ENCODE measurements around the gene ZNF311. TPM values are rescaled to one million over a fixed set of nuclear protein-coding genes. Genes with fewer than 3 reads are reported as not detected.

ZNF311 gene
- not detected in 2 replicates for total RNA-seq (2014; rRNA removed; shearing (Covaris generic))

DNA sequence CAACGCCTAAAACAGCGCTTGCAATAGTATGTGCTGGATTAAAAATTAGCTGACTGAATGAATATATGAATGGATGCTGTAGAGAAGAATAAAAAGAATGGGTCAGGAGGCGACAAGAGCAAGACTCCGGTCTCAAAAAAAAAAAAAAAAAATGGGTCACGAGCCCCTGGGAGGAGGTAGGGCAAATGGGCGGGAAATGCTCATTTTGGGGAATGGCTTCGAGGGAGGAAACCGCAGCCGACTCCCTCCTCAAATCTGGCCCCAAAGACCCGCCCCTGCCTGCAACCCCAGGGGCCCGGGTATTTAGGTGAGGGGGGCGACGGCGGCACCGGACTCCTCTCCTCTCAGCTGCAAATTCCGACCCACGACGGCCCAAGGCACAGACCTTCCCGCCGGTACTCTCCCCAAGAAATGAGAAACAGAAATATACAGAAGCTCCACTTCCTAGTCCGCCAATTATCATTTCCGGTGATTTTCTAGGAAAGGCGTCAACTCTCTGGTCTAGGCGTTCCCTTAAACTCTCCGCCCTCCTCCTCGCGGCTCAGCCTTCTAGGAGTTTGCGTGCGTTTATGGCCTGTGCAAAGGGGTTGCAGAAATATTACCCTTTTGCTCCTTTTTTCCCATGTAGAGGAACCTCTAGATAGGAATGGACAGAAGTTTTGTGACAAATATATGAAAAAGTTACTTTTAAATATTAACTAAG lies at the start of gene ZNF311:
TSS of gene ZNF311 (minus strand) at position 133 of the 703 bp plus-strand sequence. CDS start 1,361 bp downstream, outside the sequence.
- H3K27ac ChIP-seq = no peak within 1 kb of the TSS

DNA sequence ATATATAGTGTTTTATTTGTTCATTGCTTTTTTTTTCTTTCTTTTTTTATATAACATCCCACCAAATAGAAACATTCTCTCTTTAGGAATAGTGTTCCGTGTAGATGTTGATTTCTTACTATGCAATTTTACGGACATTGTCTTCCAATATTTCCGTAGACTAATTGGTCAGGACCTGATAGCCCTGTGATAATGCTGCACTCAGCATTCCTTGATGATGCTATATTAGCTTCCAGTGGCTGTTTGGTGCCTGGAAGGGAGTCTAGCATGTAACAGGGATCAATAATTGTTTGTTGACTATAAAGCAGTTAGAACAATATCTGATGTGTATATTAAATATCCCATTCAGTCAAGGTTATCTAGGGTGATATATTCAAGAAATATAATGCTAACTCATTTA lies 46.6 kb upstream of the ZNF311 start:
- H3K27me3 ChIP-seq = no peaks in the 10 kb centered on the region
- H3K4me1 ChIP-seq = no peaks in the 10 kb centered on the region
- no peak overlapping the region for H3K4me3 ChIP-seq
- no peaks in the 10 kb centered on the region for H3K9me3 ChIP-seq (replicated peaks)
- no peaks in the 10 kb centered on the region for H3K36me3 ChIP-seq
- no peak for DNase-seq
- no peak overlapping the region for H3K27ac ChIP-seq

More for the DNA sequence above, at the start of gene ZNF311:
- 0 out of 2 replicates have a peak, but pooled peaks cover 4% of the 10 kb centered on the region for H3K27me3 ChIP-seq
- no peak within 1 kb of the TSS for H3K4me3 ChIP-seq
- no peaks in the 10 kb centered on the region for H3K4me1 ChIP-seq
- no peaks in the 10 kb centered on the region for H3K36me3 ChIP-seq
- DNase-seq = no peak
- no peaks in the 10 kb centered on the region for H3K9me3 ChIP-seq (replicated peaks)

DNA sequence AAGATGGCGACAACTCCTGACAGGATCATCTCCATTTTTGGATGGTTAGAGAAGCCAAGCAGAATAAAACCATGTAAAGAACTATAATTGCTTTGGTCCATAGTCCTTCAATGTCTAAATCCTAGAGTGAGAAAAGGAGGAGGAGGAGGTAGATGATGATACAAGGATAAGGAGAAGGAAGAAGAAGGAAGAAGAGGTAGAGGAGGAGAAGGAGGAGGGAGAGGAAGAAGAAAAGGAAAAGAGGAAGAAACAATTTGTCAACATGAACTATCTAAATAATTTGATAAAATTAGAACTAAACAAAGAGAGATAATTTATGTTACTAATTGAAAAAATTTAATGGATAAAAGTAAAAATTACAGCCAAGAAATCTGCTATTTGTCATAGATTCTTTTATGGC lies 40.0 kb upstream of the ZNF311 start, which contains the start of gene OR2W1:
TSS of gene OR2W1 (minus strand) at position 101 of the 400 bp plus-strand sequence. CDS start at position 101, 0 bp downstream.
- Histone ChIP-seq H3K4me3 (no peak within 1 kb of the TSS), H3K4me1 (no peaks in the 10 kb centered on the region), H3K36me3 (no peaks in the 10 kb centered on the region), H3K27me3 (no peaks in the 10 kb centered on the region), H3K27ac (no peak within 1 kb of the TSS), H3K9me3 (replicated peaks) (no peaks in the 10 kb centered on the region)
- no peak for DNase-seq

DNA sequence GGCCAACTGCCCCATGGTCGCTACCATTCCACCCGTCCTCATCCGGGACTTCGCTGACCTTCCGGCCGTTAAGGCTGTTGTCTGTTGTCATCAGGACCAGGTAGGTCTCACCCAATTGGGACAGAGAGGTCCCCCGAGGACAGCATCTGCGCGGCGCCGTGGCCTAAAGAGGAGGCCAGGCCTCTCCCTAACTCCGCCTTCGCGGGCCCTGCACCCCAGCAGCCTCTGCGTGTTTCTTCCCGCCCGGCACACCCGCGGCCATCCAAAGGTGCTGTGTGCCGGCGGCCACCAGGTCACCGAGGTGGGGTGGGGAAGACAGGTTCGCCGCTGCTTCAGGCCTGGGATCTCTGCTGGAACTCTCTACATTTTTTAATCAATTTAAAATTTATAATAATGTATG lies 30.8 kb upstream of the ZNF311 start:
- H3K4me3 ChIP-seq = no peak overlapping the region
- no peak for DNase-seq

DNA sequence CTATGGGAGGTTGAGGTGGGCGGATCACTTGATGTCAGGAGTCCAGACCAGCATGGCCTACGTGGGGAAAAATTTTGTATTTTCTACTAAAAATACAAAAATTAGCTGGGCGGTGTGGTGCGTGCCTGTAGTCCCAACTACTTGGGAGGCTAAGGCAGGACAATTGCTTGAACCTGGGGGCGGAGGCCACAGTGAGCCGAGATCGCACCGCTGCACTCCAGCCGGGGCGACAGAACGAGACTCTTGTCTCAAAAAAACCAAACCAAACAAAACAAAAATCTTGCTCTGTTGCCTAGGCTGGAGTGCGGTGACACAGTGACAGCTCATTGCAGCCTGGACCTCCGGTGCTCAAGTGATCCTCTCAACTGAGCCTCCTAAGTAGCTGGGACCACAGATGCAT lies 23.7 kb upstream of the ZNF311 start:
- Histone ChIP-seq H3K4me1 (no peaks in the 10 kb centered on the region), H3K4me3 (no peak overlapping the region), H3K36me3 (no peaks in the 10 kb centered on the region), H3K27me3 (no peaks in the 10 kb centered on the region), H3K9me3 (replicated peaks) (no peaks in the 10 kb centered on the region), H3K27ac (no peak overlapping the region)
- no peak for DNase-seq

More for the DNA sequence above, 30.8 kb upstream of the ZNF311 start:
- Histone ChIP-seq H3K27ac (no peak overlapping the region), H3K9me3 (replicated peaks) (no peaks in the 10 kb centered on the region), H3K36me3 (no peaks in the 10 kb centered on the region), H3K27me3 (no peaks in the 10 kb centered on the region), H3K4me1 (no peaks in the 10 kb centered on the region)

DNA sequence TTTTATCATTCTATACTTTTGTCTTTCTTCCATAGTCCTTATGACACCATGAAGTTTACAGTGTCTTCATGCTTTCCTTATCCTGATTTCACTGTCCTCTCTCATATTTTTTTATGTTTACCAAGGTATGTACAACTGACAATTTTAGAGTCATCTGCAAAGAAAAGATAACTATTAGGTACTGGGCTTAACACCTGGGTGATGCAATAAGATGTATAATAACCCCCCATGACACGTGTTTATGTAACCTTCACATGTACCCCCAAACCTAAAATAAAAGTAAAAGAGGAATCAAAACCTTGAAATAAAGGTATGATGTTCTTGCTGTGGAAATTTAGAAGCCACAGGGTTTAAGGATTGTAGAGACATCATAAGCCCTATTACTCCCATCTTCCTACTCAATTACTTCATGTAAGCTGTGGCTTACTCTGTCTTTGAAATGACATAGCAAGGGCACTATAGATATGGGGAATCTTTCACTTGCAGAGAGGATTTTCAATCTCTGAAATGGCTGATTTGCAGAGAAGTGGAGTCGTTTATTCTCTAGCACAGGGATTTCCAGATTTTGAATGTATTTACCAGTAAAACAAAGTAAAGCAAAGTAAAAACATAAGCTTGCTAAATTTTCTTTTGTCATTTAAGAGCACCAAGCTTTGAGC lies 20.9 kb upstream of the ZNF311 start:
- H3K9me3 ChIP-seq (replicated peaks) = no peaks in the 10 kb centered on the region
- no peaks in the 10 kb centered on the region for H3K4me1 ChIP-seq
- H3K36me3 ChIP-seq = no peaks in the 10 kb centered on the region
- DNase-seq = no peak
- no peak overlapping the region for H3K27ac ChIP-seq
- no peaks in the 10 kb centered on the region for H3K27me3 ChIP-seq
- H3K4me3 ChIP-seq = no peak overlapping the region

DNA sequence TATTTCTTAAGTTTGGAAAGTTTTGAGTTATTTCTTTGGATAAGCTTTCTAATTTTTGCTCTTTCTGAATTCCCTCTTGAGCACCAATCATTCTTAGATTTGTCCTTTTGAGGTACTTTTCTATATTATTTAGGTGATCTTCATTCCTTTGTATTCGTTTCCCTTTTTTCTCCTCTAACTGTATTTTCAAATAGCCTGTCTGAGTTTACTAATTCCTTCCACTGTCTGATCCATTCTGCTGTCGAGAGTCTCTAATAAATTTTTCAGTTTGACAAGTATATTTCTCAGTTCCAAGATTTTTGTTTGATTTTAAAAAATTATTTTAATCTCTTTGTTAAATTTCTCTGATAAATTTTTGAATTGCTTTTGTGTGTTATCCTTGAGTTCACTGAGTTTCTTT lies 16.3 kb upstream of the ZNF311 start:
- Histone ChIP-seq H3K27ac (no peak overlapping the region), H3K9me3 (replicated peaks) (no peaks in the 10 kb centered on the region), H3K4me3 (no peak overlapping the region), H3K4me1 (no peaks in the 10 kb centered on the region), H3K36me3 (no peaks in the 10 kb centered on the region), H3K27me3 (no peaks in the 10 kb centered on the region)
- DNase-seq = no peak

DNA sequence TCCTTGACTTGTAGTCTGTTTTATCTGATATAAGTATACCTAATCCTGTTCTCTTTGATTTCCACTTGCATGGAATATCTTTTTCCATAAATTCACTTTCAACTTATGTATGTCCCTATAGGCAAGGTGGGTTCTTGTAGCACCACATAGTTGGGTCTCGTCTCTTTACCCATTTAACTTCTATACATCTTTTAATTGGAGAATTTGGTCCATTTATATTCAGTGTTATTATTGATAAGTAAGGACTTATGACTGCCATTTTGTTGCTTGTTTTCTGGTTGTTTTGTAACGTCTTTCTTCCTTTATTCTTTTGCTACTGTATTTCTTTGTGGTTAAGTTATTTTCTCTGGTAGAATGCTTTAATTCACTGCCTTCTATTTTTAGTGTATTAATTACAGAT lies 14.5 kb upstream of the ZNF311 start:
- Histone ChIP-seq H3K4me1 (no peaks in the 10 kb centered on the region), H3K36me3 (no peaks in the 10 kb centered on the region), H3K27me3 (no peaks in the 10 kb centered on the region), H3K27ac (no peak overlapping the region), H3K4me3 (no peak overlapping the region), H3K9me3 (replicated peaks) (no peaks in the 10 kb centered on the region)
- DNase-seq = no peak

DNA sequence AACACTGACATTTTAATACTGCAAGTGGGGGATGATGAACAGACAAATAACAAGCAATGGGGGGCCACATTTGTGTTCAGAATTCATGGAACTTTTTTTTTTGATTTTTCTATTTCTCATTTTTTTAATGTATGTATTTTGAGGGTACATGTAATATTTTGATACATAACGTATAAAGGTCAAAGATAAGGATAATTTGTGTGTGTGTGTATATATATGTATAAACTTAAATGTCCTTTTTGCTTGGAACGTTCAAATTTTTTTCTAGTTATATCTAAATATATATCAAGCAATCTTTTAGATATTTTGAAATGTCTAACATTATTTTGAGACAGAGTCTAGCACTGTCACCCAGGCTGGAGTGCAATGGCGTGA lies 12.3 kb upstream of the ZNF311 start:
- Histone ChIP-seq H3K36me3 (no peaks in the 10 kb centered on the region), H3K4me1 (no peaks in the 10 kb centered on the region), H3K9me3 (replicated peaks) (no peaks in the 10 kb centered on the region), H3K27ac (no peak overlapping the region), H3K27me3 (no peaks in the 10 kb centered on the region), H3K4me3 (no peak overlapping the region)
- no peak for DNase-seq

DNA sequence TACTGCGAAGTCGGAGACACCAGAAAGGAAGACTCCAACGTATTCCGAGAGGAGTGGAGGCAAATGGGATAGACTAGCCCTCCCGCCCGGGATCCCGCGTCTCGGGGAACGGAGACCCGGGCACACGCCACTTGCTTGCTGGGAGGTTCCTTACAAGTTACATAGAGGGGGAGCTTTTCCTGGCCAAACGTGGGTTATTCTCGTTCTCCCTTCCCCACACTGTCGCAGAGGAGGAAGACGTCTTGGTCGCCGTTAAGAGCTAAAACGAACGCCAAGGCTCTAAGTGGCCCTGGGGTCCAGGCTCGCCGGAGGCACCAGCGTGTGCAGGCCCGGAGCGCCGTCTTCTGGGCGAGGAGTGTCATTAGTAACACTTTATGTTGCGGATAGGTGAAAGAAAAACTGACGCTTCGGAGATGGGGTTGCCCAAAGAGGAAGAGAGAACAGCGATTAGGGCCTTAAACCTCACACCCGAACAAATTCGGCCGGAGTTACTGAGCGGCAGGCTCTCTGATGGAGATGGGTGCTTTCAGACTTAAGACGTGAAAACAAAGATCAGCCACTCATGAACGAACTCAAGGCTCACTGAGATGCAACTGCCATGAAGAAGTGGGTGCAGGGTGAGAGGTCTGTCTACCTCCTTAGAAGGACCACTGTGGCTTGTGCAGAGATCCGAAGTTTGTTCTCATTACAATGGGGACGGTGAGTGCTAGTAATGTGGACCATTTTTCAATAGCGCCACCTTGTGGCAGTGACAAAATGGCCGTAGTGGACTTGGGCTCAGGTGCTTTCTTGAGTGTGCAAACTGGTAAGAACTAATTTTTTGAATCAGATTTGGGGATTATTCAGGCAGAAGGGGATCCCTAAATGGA lies 11.7 kb upstream of the ZNF311 start:
- no peaks in the 10 kb centered on the region for H3K4me1 ChIP-seq
- H3K9me3 ChIP-seq (replicated peaks) = no peaks in the 10 kb centered on the region
- H3K27ac ChIP-seq = no peak overlapping the region
- peak overlapping the region; percentile 44 for H3K4me3 ChIP-seq
- H3K36me3 ChIP-seq = no peaks in the 10 kb centered on the region
- H3K27me3 ChIP-seq = no peaks in the 10 kb centered on the region
- DNase-seq = peak; percentile 45 to 78

DNA sequence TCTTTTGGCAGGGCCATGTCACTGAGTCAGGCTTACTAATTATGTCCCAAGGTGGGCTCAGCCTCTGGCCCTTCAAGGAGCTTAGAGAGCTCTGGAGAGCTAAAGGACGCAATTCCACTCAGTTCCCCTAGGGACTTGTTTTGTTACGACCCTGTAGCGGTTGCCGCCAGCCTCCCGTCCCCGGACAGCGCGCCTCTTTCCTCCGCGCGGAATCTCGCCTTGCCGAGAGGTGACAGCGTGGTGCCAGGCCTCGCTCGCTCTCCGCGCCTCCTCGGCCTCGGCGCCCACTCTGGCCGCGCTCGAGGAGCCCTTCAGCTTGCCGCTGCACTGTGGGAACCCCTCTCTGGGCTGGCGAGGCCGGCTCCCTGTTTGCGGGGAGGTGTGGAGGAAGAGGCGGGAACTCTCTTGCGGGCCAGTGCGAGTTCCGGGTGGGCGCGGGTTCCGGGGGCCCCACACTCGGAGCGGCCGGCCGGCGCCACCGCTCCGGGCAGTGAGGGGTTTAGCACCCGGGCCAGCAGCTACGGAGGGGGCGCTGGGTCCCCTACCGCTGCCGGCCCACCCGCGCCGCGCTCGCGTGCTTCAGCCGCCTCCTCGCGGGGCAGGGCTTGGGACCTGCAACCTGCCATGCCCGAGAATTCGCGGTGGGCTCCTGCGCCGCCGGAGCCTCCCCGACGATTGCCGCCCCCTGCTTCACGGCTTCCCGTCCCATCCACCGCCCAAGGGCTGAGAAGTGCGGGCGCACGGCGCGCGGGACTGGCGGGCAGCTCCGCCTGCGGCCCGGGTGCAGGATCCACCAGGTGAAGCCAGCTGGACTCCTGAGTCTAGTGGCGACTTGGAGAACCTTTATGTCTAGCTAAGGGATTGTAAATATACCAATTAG lies 9.9 kb upstream of the ZNF311 start:
- no peaks in the 10 kb centered on the region for H3K36me3 ChIP-seq
- no peaks in the 10 kb centered on the region for H3K4me1 ChIP-seq
- H3K27ac ChIP-seq = no peak overlapping the region
- DNase-seq = no peak
- no peaks in the 10 kb centered on the region for H3K9me3 ChIP-seq (replicated peaks)
- H3K27me3 ChIP-seq = peaks cover 6% of the 10 kb centered on the region; the same call in 1 of the 2 replicates
- H3K4me3 ChIP-seq = no peak overlapping the region

DNA sequence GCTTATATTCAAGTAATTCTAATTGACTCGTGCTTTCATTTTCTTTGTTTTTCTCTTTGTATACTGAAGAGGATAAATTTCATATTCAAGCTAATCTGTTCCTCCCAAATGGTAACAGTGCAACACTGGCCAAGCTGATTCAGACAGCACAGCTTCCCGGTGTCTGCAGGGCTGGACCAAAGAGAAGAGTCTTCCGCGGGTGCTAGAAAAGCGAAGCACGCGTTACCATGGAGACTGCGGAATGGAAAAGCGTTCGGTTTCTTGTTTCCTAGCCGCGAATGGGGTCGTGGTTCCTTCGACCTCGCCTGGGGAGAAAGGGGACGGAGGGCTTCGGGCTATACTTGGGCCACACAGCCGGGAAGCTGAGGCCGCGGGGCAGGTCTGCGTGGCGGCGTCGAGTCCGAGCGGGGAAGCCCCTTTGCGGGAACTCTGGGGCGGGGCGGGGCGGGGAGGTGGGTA lies 6.2 kb upstream of the ZNF311 start:
- no peaks in the 10 kb centered on the region for H3K4me1 ChIP-seq
- peaks cover 6% of the 10 kb centered on the region; the same call in 1 of the 2 replicates for H3K27me3 ChIP-seq
- no peaks in the 10 kb centered on the region for H3K9me3 ChIP-seq (replicated peaks)
- H3K27ac ChIP-seq = no peak overlapping the region
- peak overlapping the region; percentile 46 for H3K4me3 ChIP-seq
- H3K36me3 ChIP-seq = no peaks in the 10 kb centered on the region
- DNase-seq = peak; percentile 35 to 52

DNA sequence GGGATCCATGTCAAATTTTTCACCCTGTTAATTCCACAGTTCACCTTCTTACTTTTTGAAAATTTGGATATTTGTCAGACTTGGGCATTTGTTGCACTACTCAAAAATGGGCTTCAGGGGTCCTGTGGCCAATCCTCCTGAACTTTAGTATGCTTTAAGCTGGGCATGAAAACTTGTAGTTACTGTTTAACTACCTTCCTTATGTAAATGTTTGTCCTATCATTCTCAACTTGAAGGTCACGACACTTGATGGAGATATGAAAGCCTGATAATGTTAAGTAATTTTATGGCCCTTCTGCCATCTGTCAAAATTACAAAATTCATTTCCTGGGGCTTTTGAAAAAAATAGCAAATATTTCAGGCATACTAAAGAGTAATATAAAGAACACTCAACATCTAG lies 4.2 kb upstream of the ZNF311 start:
- Histone ChIP-seq H3K4me1 (no peaks in the 10 kb centered on the region), H3K9me3 (replicated peaks) (no peaks in the 10 kb centered on the region), H3K27me3 (peaks cover 6% of the 10 kb centered on the region; the same call in 1 of the 2 replicates), H3K36me3 (no peaks in the 10 kb centered on the region), H3K4me3 (no peak overlapping the region), H3K27ac (no peak overlapping the region)
- DNase-seq = no peak

DNA sequence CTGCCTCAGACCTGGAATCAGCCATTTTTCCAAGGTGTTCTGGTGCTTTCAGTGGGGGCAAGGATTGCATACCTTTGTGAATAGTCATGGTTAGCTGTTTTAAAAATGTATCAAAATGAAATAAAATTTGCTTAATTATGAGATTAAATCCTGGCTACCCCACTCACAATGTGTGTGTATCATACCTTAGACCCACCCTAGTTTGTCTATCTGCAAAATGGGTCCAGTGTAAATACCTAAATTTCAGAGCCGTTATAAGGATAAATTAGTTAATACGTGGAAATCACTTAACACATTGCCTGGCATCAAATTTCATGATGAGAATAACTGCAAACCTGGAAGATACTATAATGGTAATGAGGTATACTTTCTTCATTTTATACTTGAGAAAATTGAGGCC lies 3.0 kb upstream of the ZNF311 start:
- H3K27me3 ChIP-seq = peaks cover 6% of the 10 kb centered on the region; the same call in 1 of the 2 replicates
- no peaks in the 10 kb centered on the region for H3K36me3 ChIP-seq
- no peak overlapping the region for H3K4me3 ChIP-seq
- H3K9me3 ChIP-seq (replicated peaks) = no peaks in the 10 kb centered on the region
- no peak overlapping the region for H3K27ac ChIP-seq
- no peaks in the 10 kb centered on the region for H3K4me1 ChIP-seq
- DNase-seq = no peak

Measured in SJCRH30 (cell line).